H1 (cell line): ENCODE results near the gene USP9Y.

ENCODE experiments used
- CEBPB ChIP-seq: IDR thresholded peaks from 2 replicates; pipeline ENCODE4 v1.6.1; 2012; ENCODE audit warnings: low read depth, low read length
- CTCF ChIP-seq, 3 experiments: IDR thresholded peaks; 1 replicate in 2 of 3; 2 replicates in 1 of 3; pipeline versions ENCODE4 v1.5.1 to v1.6.1; 2011; ENCODE audit warnings: low read length in 3 of 3, mild to moderate bottlenecking in 3 of 3, inconsistent platforms in 2 of 3, low read depth in 1 of 3, moderate library complexity in 1 of 3; ENCODE audit not compliant: insufficient read depth in 1 of 3; ENCODE audit errors: control extremely low read depth in 1 of 3
- EP300 ChIP-seq, 2 experiments: IDR thresholded peaks; 1 replicate in 1 of 2; 2 replicates in 1 of 2; pipeline ENCODE4 v1.6.1; 2011 to 2012; ENCODE audit warnings: low read depth in 2 of 2, low read length in 2 of 2, mild to moderate bottlenecking in 2 of 2, borderline replicate concordance in 1 of 2, inconsistent platforms in 1 of 2, moderate library complexity in 1 of 2
- EZH2 ChIP-seq: fragments of 200-600 bp; sonication (generic); IDR thresholded peaks from 2 replicates; pipeline ENCODE4 v1.7.1; 2012; ENCODE audit warnings: low read depth, mild to moderate bottlenecking, moderate library complexity, low read length, inconsistent platforms; ENCODE audit not compliant: severe bottlenecking
- POLR2A ChIP-seq, 2 experiments: IDR thresholded peaks; 1 replicate in 1 of 2; 2 replicates in 1 of 2; pipeline ENCODE4 v1.6.1; 2011; ENCODE audit warnings: low read depth in 2 of 2, low read length in 2 of 2, mild to moderate bottlenecking in 2 of 2; ENCODE audit errors: control extremely low read depth in 1 of 2
- POLR2AphosphoS5 ChIP-seq: IDR thresholded peaks from 2 replicates; pipeline ENCODE4 v1.6.1; 2011; ENCODE audit warnings: low read depth, low read length
- SP2 ChIP-seq: IDR thresholded peaks from 2 replicates; pipeline ENCODE4 v1.6.1; 2012; ENCODE audit warnings: mild to moderate bottlenecking, low read length, inconsistent platforms
- SUZ12 ChIP-seq: fragments of 200-600 bp; sonication (generic); IDR thresholded peaks from 2 replicates; pipeline ENCODE4 v1.6.1; 2012; ENCODE audit warnings: mild to moderate bottlenecking, inconsistent platforms, low read length, moderate library complexity, mixed read lengths
- TCF12 ChIP-seq: IDR thresholded peaks from 2 replicates; pipeline ENCODE4 v1.6.1; 2011; ENCODE audit warnings: low read depth, mild to moderate bottlenecking, low read length

GRCh38 chrY:12784521-12784920 lies 83.5 kb downstream of the USP9Y start:
- TF ChIP-seq SP2 = no peak
- TF ChIP-seq POLR2AphosphoS5 = no peak
- no peak for TF ChIP-seq POLR2A (IDR thresholded peaks at IDR 0.05; ENCODE audit: control extremely low read depth in 1 of 2, low read depth in 2 of 2, low read length in 2 of 2)
- no peak for TF ChIP-seq EP300 (IDR thresholded peaks at IDR 0.05; ENCODE audit: borderline replicate concordance in 1 of 2, low read depth in 2 of 2, low read length in 2 of 2)
- no peak for TF ChIP-seq CTCF (IDR thresholded peaks at IDR 0.05; ENCODE audit: control extremely low read depth in 1 of 3, insufficient read depth in 1 of 3, low read depth in 1 of 3, low read length in 3 of 3)
- no peak for TF ChIP-seq EZH2
- TF ChIP-seq TCF12 = no peak
- no peak for TF ChIP-seq SUZ12
- TF ChIP-seq CEBPB = no peak
